Progenitor cell of endocrine pancreas (in vitro differentiated cells): Measurements from ENCODE around the gene B4GALT1. TPM values are rescaled to one million over a fixed set of nuclear protein-coding genes. Genes with fewer than 3 reads are reported as not detected.
"Not testable (repeated sequence)": the region's sequence is repeated elsewhere in the genome, so short reads cannot be mapped to it uniquely, and the experiment has no call there.

Experiments used
- DNase-seq: peaks from one replicate; pipeline ENCODE4 v3.0.0; 2021; ENCODE audit warnings: low spot score; ENCODE audit not compliant: unreplicated experiment
- H3K27ac Mint-ChIP-seq: 2 replicates; pipeline ENCODE4 v1.8.0; 2021; ENCODE audit warnings: mild to moderate bottlenecking, moderate library complexity, mixed read lengths
- H3K27me3 Mint-ChIP-seq: 2 replicates; pipeline ENCODE4 v1.8.0; 2021; ENCODE audit warnings: mixed read lengths
- H3K36me3 Mint-ChIP-seq: 2 replicates; pipeline ENCODE4 v1.8.0; 2022; ENCODE audit warnings: mixed read lengths; ENCODE audit not compliant: insufficient read depth
- H3K4me1 Mint-ChIP-seq: 2 replicates; pipeline ENCODE4 v1.8.0; 2021; ENCODE audit warnings: low read depth, mixed read lengths
- H3K4me3 Mint-ChIP-seq: 2 replicates; pipeline ENCODE4 v1.8.0; 2021; ENCODE audit warnings: low read depth, mild to moderate bottlenecking, moderate library complexity, mixed read lengths
- H3K9me3 Mint-ChIP-seq: 2 replicates; pipeline ENCODE4 v1.8.0; 2021; ENCODE audit warnings: low read depth, mixed read lengths
- total RNA-seq: library from RNA; stranded (reverse); gene quantifications from 2 replicates; pipeline ENCODE4 v1.2.1, GENCODE V29; 2021
- TF ChIP-seq, protein P1 (sequence below): fragments of 200-600 bp; sonication (generic); IDR thresholded peaks from one replicate; pipeline ENCODE4 v1.5.0; 2021; ENCODE audit warnings: antibody characterized with exemption, mild to moderate bottlenecking; ENCODE audit not compliant: unreplicated experiment

B4GALT1 gene
- total RNA-seq, 1 donor from 2014 or later: 49.9 TPM

DNA sequence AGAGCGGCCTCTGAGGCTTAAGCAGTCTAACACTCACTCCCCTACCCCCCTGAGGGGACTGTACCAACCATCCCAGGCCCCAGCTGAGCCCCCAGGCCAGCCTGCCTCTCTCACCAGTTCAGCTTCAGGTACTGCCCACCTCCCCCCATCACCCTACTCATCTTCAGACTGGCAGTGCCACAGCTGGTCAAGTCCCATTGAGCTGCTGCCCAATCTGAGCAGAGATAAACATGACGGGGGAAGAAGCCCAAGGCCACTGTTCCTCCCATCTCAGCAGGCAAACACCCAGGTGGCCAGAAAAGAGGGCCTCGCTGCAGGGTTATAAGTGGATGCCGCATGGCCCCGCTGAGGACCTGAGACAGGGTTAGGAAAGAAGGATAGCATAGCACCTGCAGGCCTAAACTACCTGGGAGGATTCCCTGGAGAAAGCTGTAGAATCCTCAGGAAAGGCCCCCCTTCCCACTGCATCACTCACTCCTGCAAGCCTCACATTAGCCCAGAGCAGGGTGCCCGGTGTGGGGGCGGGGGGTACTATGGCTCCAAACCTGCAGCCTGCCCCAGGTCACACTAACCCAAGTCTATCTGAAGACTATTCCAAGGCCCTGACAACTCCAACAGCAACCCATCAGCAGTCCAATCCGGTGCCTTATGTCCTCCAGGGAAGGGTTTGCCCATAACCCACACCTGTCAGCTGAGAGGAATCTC lies 3.6 kb downstream of the B4GALT1 start:
- no peaks in the 10 kb centered on the region for H3K36me3 Mint-ChIP-seq
- H3K4me3 Mint-ChIP-seq: no peak overlapping the region
- no peaks in the 10 kb centered on the region for H3K27me3 Mint-ChIP-seq
- H3K4me1 Mint-ChIP-seq: peaks cover 78% of the 10 kb centered on the region
- H3K27ac Mint-ChIP-seq: peak overlapping the region; percentile 72
- H3K9me3 Mint-ChIP-seq: no peaks in the 10 kb centered on the region
- TF ChIP-seq, protein P1, sequence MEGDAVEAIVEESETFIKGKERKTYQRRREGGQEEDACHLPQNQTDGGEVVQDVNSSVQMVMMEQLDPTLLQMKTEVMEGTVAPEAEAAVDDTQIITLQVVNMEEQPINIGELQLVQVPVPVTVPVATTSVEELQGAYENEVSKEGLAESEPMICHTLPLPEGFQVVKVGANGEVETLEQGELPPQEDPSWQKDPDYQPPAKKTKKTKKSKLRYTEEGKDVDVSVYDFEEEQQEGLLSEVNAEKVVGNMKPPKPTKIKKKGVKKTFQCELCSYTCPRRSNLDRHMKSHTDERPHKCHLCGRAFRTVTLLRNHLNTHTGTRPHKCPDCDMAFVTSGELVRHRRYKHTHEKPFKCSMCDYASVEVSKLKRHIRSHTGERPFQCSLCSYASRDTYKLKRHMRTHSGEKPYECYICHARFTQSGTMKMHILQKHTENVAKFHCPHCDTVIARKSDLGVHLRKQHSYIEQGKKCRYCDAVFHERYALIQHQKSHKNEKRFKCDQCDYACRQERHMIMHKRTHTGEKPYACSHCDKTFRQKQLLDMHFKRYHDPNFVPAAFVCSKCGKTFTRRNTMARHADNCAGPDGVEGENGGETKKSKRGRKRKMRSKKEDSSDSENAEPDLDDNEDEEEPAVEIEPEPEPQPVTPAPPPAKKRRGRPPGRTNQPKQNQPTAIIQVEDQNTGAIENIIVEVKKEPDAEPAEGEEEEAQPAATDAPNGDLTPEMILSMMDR: no peak
- no peak for DNase-seq

DNA sequence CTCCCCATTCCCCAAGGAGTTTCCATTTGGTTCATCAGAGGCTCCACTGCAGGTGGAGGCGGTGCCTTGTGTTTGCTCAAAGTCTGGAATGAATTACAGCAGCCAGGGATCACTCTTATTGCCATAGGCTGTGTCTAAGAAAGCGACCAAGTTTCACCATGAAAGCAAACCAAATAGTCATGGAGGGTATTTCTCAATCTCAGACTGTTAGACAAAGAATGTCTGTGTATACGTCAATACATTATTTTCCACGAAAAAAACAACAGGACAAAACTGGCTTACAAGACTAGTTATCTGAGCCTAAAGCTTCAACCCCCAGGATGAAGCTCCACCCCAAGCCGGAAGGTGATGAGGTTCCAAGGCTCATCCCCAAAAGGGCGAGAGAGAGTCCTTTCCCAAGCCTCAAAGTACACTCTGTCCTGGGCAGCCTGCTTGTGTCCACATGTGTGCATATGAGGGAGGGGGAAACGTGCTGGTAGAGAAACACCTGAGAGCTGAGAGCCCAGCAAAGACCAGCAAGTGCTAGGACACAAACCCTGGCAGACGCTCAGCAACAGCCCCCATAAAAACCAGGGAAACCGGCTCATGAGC lies 4.3 kb downstream of the B4GALT1 start:
- Mint-ChIP-seq H3K27me3 (no peaks in the 10 kb centered on the region), H3K27ac (peak overlapping the region; percentile 99), H3K4me3 (peak overlapping the region; percentile 21), H3K36me3 (no peaks in the 10 kb centered on the region), H3K9me3 (no peaks in the 10 kb centered on the region), H3K4me1 (peaks cover 83% of the 10 kb centered on the region)
- DNase-seq: no peak
- TF ChIP-seq, protein P1: no peak

GRCh38 chr9:33161589-33162132 lies 5.5 kb downstream of the B4GALT1 start:
- TF ChIP-seq, protein P1: no peak
- H3K27me3 Mint-ChIP-seq: no peaks in the 10 kb centered on the region
- no peak for DNase-seq
- H3K4me1 Mint-ChIP-seq: peaks cover 82% of the 10 kb centered on the region
- H3K9me3 Mint-ChIP-seq: no peaks in the 10 kb centered on the region
- H3K27ac Mint-ChIP-seq: peak overlapping the region; percentile 99
- peak overlapping the region; percentile 15 for H3K4me3 Mint-ChIP-seq
- H3K36me3 Mint-ChIP-seq: no peaks in the 10 kb centered on the region

GRCh38 chr9:33161011-33161588 lies 6.0 kb downstream of the B4GALT1 start:
- Mint-ChIP-seq H3K27me3 (no peaks in the 10 kb centered on the region), H3K4me1 (peaks cover 78% of the 10 kb centered on the region), H3K9me3 (no peaks in the 10 kb centered on the region), H3K27ac (peak overlapping the region; percentile 99), H3K4me3 (peak overlapping the region; percentile 15), H3K36me3 (no peaks in the 10 kb centered on the region)
- TF ChIP-seq, protein P1: no peak
- DNase-seq: no peak

GRCh38 chr9:33160446-33160845 lies 6.7 kb downstream of the B4GALT1 start:
- Mint-ChIP-seq H3K27ac (peak overlapping the region; percentile 99), H3K4me1 (peaks cover 71% of the 10 kb centered on the region)
- not testable (repeated sequence) for H3K9me3 Mint-ChIP-seq, H3K36me3 Mint-ChIP-seq, DNase-seq, H3K4me3 Mint-ChIP-seq, H3K27me3 Mint-ChIP-seq
